Effector memory CD4-positive, alpha-beta T cell (primary cell): ENCODE measurements around the gene NRBF2.
"Not testable (repeated sequence)": the region's sequence is repeated elsewhere in the genome, so short reads cannot be mapped to it uniquely, and the experiment has no call there.

ENCODE experiments used
- DNase-seq, 3 donors: peaks; one replicate each; pipeline ENCODE4 v3.0.0-alpha.2; 2020
- H3K27ac ChIP-seq: 2 replicates; pipeline ENCODE4 v1.7.0; 2013; ENCODE audit warnings: mild to moderate bottlenecking, low read length, moderate library complexity; ENCODE audit not compliant: insufficient read depth, poor library complexity, severe bottlenecking
- H3K27me3 ChIP-seq: replicated peaks from 2 replicates; pipeline ENCODE4 v1.7.0; 2013; ENCODE audit warnings: mild to moderate bottlenecking, low read length; ENCODE audit not compliant: insufficient read depth, control insufficient read depth, poor library complexity, severe bottlenecking
- H3K36me3 ChIP-seq: 2 replicates; pipeline ENCODE4 v1.7.0; 2013; ENCODE audit warnings: mild to moderate bottlenecking, low read length, moderate library complexity; ENCODE audit not compliant: control insufficient read depth, insufficient read depth
- H3K4me1 ChIP-seq: 2 replicates; pipeline ENCODE4 v1.7.0; 2013; ENCODE audit warnings: low read length, mild to moderate bottlenecking; ENCODE audit not compliant: control insufficient read depth, insufficient read depth, poor library complexity, severe bottlenecking
- H3K4me3 ChIP-seq: 2 replicates; pipeline ENCODE4 v1.7.0; 2013; ENCODE audit warnings: low read length, low read depth, mild to moderate bottlenecking; ENCODE audit not compliant: insufficient read depth, poor library complexity, severe bottlenecking
- H3K9me3 ChIP-seq: 2 replicates; pipeline ENCODE4 v1.7.0; 2013; ENCODE audit warnings: mild to moderate bottlenecking, low read length, moderate library complexity; ENCODE audit not compliant: control insufficient read depth

NRBF2 gene

DNA sequence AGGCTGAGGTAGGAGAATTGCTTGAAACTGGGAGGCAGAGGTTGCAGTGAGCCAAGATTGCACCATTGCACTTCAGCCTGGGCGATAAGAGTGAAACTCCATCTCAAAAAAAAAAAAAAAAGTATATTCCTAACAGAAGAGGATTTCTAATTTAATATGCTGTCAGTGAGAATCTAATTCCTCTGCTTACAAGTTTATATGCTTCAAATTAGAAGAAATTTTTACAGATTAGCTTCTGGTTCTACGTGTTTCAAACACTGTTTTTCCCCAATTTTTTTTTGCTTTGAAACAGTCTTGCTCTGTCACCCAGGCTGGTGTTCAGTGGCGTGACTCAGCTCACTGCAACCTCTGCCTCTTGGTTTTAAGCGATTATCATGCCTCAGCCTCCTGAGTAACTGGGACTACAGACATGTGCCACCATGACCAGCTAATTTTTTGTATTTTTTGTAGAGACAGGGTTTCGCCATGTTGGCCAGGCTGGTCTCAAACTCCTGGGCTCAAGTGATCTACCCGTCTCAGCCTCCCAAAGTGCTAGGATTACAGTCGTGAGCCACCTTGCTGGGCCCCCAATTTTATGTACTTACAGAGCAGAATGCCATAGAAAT, 30.7 kb upstream of the NRBF2 start:
- H3K4me3 ChIP-seq, H3K27ac ChIP-seq, H3K27me3 ChIP-seq, H3K9me3 ChIP-seq, DNase-seq, H3K36me3 ChIP-seq, H3K4me1 ChIP-seq: not testable (repeated sequence)

DNA sequence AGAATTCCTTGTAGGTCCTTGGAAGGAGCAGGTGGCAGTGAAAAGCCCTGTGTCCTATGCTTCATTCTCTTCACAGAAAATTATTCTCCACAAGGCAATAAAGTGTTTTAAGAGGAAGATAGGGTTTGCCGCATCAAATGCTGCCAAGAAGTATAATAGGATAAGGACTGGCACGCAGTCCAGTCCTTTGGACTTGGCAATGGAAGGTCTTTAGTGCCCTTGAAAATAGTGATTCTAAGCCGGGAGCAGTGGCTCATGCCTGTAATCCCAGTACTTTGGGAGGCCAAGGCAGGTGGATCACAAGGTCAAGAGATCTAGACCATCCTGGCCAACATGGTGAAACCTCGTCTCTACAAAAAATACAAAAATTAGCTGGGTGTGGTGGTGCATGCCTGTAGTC, 29.9 kb upstream of the NRBF2 start:
- not testable (repeated sequence) for H3K27ac ChIP-seq, H3K36me3 ChIP-seq, H3K27me3 ChIP-seq, H3K9me3 ChIP-seq, H3K4me1 ChIP-seq, DNase-seq, H3K4me3 ChIP-seq

DNA sequence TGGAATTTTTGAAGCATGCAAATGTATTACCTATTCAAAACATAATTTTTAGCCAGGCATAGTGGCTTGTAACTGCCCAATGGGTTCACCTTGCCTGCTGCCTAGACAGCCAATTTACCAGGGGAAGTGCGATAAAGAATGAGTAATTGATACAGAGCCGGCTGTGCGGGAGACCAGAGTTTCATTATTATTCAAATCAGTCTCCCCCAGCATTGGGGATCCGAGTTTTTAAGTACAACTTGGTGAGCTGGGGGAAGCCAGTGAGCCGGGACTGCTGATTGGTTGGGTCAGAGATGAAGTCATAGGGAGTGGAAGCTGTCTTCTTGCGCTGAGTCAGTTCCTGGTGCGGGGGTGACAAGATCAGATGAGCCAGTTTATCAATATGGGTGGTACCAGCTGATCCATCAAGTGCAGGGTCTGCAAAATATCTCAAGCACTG, 29.1 kb upstream of the NRBF2 start:
- H3K27ac ChIP-seq = no peak overlapping the region
- no peak for DNase-seq
- no peaks in the 10 kb centered on the region for H3K36me3 ChIP-seq
- H3K4me1 ChIP-seq = no peaks in the 10 kb centered on the region
- no peak overlapping the region for H3K4me3 ChIP-seq
- H3K9me3 ChIP-seq = no peaks in the 10 kb centered on the region
- no peaks in the 10 kb centered on the region for H3K27me3 ChIP-seq

DNA sequence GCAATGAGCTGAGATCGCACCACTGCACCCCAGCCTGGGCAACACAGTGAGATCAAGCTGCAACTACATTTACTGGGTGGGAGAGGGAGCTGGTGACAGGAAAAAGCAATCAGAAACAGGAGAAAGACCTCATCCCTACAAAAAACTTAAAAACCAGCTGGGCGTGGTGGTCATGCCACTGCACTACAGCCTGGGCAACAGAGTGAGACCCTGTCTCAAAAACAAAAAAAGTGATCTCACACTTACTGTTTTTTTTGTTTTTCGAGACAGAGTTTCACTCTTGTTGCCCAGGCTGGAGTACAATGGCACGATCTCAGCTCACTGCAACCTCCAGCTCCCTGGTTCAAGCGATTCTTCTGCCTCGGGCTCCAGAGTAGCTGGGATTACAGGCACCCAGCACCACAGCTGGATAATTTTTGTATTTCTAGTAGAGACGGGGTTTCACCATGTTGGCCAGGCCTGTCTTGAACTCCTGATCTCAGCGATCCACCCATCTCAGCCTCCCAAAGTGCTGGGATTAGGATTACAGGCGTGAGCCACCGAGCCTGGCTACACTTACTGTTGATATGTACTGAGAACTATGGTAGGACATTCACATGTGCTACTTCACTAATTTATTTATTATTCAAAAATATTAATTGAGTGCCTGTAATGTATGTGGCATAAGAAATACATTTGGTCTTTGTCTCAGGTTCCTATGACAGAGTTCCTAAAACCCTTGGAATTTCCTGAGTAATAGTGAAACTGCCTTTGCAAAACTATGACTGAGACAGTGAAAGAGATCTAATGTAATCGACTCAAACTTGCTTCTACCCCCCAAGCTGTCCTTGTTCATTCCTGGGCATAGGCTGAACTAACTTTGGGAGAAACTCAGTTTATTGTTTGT, 27.7 kb upstream of the NRBF2 start:
- Histone ChIP-seq H3K27ac (no peak overlapping the region), H3K36me3 (no peaks in the 10 kb centered on the region), H3K27me3 (no peaks in the 10 kb centered on the region), H3K4me3 (no peak overlapping the region), H3K4me1 (no peaks in the 10 kb centered on the region), H3K9me3 (no peaks in the 10 kb centered on the region)
- no peak for DNase-seq

DNA sequence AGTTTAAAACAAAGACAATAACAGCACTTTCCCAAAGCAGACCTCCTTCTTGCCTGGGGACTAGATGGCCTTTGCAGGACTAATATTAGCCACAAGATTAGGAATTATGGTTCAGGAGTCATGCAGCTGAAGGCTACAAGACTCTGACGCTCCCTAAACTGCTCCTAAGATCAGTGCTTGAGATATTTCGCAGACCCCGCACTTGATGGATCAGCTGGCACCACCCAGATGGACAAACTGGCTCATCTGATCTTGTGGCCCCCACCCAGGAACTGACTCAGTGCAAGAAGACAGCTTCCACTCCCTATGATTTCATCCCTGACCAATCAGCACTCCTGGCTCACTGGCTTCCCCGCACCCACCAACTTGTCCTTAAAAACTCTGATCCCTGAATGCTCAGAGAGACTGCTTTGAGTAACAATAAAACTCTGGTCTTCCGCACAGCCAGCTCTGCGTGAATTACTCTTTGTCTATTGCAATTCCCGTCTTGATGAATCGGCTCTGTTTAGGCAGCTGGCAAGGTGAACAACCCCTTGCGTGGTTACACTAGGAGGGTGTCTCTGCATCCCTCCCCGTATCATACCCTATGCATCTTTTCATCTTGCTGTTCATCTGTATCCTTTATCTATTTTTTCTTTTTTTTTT, 26.9 kb upstream of the NRBF2 start:
- no peak overlapping the region for H3K4me3 ChIP-seq
- DNase-seq = no peak
- H3K27ac ChIP-seq = no peak overlapping the region

DNA sequence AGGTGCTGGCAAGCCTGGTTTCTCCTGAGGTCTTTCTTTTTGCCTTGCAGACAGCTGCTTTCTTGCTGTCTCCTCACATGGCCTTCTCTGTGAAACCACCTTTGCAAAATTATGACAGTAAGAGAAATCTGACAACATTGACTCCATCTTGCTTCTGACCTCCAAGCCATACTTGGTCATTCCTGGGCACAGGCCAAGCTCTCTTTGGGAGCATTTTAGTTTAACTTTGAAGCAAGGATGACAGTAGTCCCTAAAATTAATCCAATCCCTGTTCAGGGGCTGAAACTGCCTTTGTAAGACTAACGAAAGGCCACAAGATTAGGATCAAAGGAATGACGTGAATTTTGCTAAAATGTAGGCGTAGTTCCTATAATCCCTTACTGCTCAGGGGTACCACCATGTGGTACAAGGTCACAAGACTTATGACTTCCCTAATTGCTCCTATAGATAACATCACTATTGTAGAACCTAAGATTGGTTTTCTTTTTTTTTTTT, 25.1 kb upstream of the NRBF2 start:
- no peak overlapping the region for H3K27ac ChIP-seq
- no peaks in the 10 kb centered on the region for H3K36me3 ChIP-seq
- DNase-seq = no peak
- H3K27me3 ChIP-seq = no peaks in the 10 kb centered on the region
- no peaks in the 10 kb centered on the region for H3K9me3 ChIP-seq
- no peaks in the 10 kb centered on the region for H3K4me1 ChIP-seq
- no peak overlapping the region for H3K4me3 ChIP-seq

More for the DNA sequence above, 26.9 kb upstream of the NRBF2 start:
- Histone ChIP-seq H3K4me1 (no peaks in the 10 kb centered on the region), H3K36me3 (no peaks in the 10 kb centered on the region), H3K27me3 (no peaks in the 10 kb centered on the region), H3K9me3 (no peaks in the 10 kb centered on the region)

DNA sequence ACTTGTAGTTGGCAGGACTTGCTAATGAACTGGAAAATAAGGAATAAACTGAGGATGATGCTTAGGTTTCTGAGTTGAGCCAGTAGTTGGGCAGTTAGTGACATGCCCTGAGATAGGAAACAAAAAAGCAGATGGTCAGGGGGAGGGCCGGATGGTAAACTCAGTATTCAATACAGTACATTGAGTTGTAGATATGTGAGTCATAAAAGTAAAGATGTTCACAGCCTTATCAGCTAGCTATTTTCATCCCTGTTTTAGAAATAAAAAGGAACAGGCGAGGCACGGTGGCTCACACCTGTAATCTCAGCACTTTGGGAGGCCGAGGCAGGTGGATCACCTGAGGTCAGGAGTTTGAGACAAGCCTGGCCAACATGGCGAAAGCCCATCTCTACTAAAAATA, 22.2 kb upstream of the NRBF2 start:
- Histone ChIP-seq H3K27me3 (no peaks in the 10 kb centered on the region), H3K27ac (no peak overlapping the region), H3K4me1 (no peaks in the 10 kb centered on the region), H3K4me3 (no peak overlapping the region), H3K9me3 (no peaks in the 10 kb centered on the region), H3K36me3 (no peaks in the 10 kb centered on the region)
- no peak for DNase-seq

DNA sequence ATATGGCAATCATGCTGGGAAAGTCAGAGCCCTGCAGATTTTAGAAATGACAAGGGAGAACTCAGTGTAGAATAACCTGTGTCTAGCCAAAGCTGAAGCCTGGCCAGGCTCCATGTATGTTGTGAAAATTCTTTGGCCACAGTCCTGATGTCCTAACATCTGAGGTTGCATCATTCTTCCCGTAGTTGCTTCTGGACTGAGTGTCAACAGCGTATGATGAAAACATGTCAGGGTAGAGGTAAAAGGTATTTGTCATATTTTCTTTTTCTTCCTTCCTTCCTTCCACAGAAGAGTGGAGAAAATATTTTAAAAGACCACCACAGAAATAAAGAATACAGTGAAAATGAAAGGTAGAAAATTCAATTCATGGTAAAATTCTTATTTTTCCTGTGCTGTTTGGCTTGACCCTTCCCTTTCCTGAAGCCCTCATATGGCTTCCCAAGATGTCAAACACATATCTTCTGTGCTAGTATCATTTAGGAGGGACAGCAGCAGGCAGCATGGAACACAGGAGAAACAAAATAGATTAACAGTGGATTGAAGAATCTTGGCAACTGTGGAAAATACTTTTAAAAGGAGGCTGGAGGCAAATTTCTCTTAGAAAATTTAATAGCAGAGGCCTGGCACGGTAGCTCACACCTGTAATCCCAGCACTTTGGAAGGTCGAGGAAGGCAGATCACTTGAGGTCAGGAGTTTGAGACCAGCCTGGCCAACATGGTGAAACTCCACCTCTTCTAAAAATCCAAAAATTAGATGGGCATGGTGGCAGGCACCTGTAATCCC, 18.9 kb upstream of the NRBF2 start:
- no peaks in the 10 kb centered on the region for H3K9me3 ChIP-seq
- H3K4me1 ChIP-seq = no peaks in the 10 kb centered on the region
- H3K27ac ChIP-seq = no peak overlapping the region
- H3K4me3 ChIP-seq = no peak overlapping the region
- H3K36me3 ChIP-seq = no peaks in the 10 kb centered on the region
- no peak for DNase-seq
- no peaks in the 10 kb centered on the region for H3K27me3 ChIP-seq

DNA sequence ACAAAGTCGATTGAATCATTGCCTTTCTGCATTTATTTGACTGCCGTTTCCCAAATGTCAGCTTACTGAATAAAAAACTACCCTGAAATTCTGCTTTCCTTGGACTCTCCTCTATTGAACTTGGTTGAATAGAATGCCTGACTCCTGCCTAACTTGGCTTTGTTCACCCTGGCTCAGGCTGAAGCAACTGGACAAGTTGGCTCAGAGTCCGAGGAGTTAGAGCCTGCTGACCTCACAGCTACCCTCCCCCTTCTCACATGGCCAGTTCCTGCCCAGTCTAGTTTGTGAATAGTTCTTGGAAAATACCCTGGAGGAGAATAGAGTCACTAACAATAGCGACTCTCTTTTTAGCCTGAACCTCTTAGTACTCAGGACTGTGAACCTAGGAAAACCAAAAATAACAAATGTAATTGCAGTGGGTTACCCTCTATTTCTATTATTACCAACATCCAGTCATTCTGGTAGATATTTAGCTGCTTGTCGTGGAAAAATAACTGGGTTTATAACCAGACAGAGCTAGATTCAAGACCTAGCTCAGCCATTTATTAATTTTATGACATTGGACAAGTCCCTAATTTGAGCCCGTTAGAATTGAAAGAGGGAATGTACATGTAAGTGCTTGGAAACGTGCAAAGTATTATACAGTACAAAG, 17.3 kb upstream of the NRBF2 start:
- no peak for DNase-seq
- Histone ChIP-seq H3K36me3 (no peaks in the 10 kb centered on the region), H3K4me1 (no peaks in the 10 kb centered on the region), H3K27me3 (no peaks in the 10 kb centered on the region), H3K9me3 (no peaks in the 10 kb centered on the region), H3K4me3 (no peak overlapping the region), H3K27ac (no peak overlapping the region)
